Measurements from ENCODE around the gene THUMPD2. TPM values are rescaled to one million over a fixed set of nuclear protein-coding genes. Genes with fewer than 3 reads are reported as not detected.
"Not testable (repeated sequence)": the region's sequence is repeated elsewhere in the genome, so short reads cannot be mapped to it uniquely, and the experiment has no call there.

THUMPD2 gene
- total and polyA plus RNA-seq, 8 donors = 9.6 to 34.6 (median 27.9) TPM

GRCh38 chr2:39730276-39730675 is 48.8 kb downstream of the THUMPD2 start:
- no peak for TF ChIP-seq CTCF (IDR thresholded peaks at IDR 0.05)
- Histone ChIP-seq H3K36me3 (peaks cover 0 to 9% of the 10 kb centered on the region in 2 donors), H3K4me3 (no peak overlapping the region), H3K27ac (no peak overlapping the region), H3K4me1 (no peaks in the 10 kb centered on the region), H3K9me3 (no peaks in the 10 kb centered on the region), H3K27me3 (no peaks in the 10 kb centered on the region)
- DNase-seq (no peak), ATAC-seq (no peak)
- intact Hi-C loops (cut with DNase I) = no loop called here

GRCh38 chr2:39728941-39729351 is 50.1 kb downstream of the THUMPD2 start:
- H3K4me3 ChIP-seq = no peak overlapping the region
- peak; percentile 72 for ATAC-seq
- H3K27me3 ChIP-seq = no peaks in the 10 kb centered on the region
- no peaks in the 10 kb centered on the region for H3K4me1 ChIP-seq
- H3K27ac ChIP-seq = no peak overlapping the region
- no peaks in the 10 kb centered on the region for H3K9me3 ChIP-seq
- intact Hi-C loops (cut with DNase I) = no loop called here
- DNase-seq = peak in 2 of 4 donors; percentile 16 to 58
- peak; percentile 60 to 68 for TF ChIP-seq CTCF (IDR thresholded peaks at IDR 0.05)
- peaks cover 0 to 9% of the 10 kb centered on the region in 2 donors for H3K36me3 ChIP-seq

- H3K27ac ChIP-seq; H3K36me3 ChIP-seq; ATAC-seq; H3K9me3 ChIP-seq; H3K4me3 ChIP-seq; H3K4me1 ChIP-seq; intact Hi-C loops (cut with DNase I); H3K27me3 ChIP-seq; DNase-seq: not testable (repeated sequence)
These were observed 51.0 kb downstream of the THUMPD2 start for GRCh38 chr2:39728085-39728484.

GRCh38 chr2:39725401-39725800 is 53.7 kb downstream of the THUMPD2 start:
- intact Hi-C loops (cut with DNase I) = no loop called here
- TF ChIP-seq CTCF (IDR thresholded peaks at IDR 0.05) = no peak
- DNase-seq (no peak), ATAC-seq (no peak)
- Histone ChIP-seq H3K27me3 (no peaks in the 10 kb centered on the region), H3K27ac (no peak overlapping the region), H3K9me3 (no peaks in the 10 kb centered on the region), H3K36me3 (no peaks in the 10 kb centered on the region), H3K4me3 (no peak overlapping the region), H3K4me1 (no peaks in the 10 kb centered on the region)

GRCh38 chr2:39724828-39725144 is 54.3 kb downstream of the THUMPD2 start:
- no peaks in the 10 kb centered on the region for H3K4me1 ChIP-seq
- H3K36me3 ChIP-seq = no peaks in the 10 kb centered on the region
- intact Hi-C loops (cut with DNase I) = no loop called here
- H3K9me3 ChIP-seq = no peaks in the 10 kb centered on the region
- DNase-seq (no peak), ATAC-seq (no peak)
- no peak overlapping the region for H3K4me3 ChIP-seq
- H3K27me3 ChIP-seq = no peaks in the 10 kb centered on the region
- TF ChIP-seq CTCF (IDR thresholded peaks at IDR 0.05) = no peak
- no peak overlapping the region for H3K27ac ChIP-seq
